ENCODE results near the gene SCRN1. TPM values are rescaled to one million over a fixed set of nuclear protein-coding genes. Genes with fewer than 3 reads are reported as not detected.

Gene SCRN1
- total RNA-seq: 26.3 and 34.7 TPM in 2 replicates

GRCh38 chr7:29989257-29989995 is at the start of gene SCRN1:
Gene SCRN1 (minus strand): TSS chr7:29989801. CDS start chr7:29969067, 20,734 bp downstream.

GRCh38 chr7:30028216-30028748 is 38.7 kb upstream of the SCRN1 start, which contains the start of gene PLEKHA8:
Gene PLEKHA8 (plus strand): TSS chr7:30028412. CDS start chr7:30028763, 351 bp downstream.

GRCh38 chr7:30026229-30027064 is 36.8 kb upstream of the SCRN1 start, which contains the start of gene FKBP14:
Gene FKBP14 (minus strand): TSS chr7:30026702. CDS start chr7:30026508, 194 bp downstream.

Other genes with a start within 250 kb of the SCRN1 start
- gene WIPF3, start 183.3 kb downstream of the SCRN1 start, total RNA-seq: 0.14 and 0.79 TPM in 2 replicates
- gene FKBP14, start 36.9 kb upstream of the SCRN1 start, total RNA-seq: 11.4 and 15.6 TPM in 2 replicates
- 6.5 and 8.3 TPM in 2 replicates for gene PLEKHA8, start 38.6 kb upstream of the SCRN1 start, total RNA-seq
- gene MTURN, start 145.2 kb upstream of the SCRN1 start, total RNA-seq: 11.5 and 15.7 TPM in 2 replicates